HG03039 (cell line): ENCODE measurements around the gene ZMYM4.

ENCODE experiments used
- ATAC-seq: cut with Tn5 transposase; IDR thresholded peaks from one replicate; pipeline ENCODE4 v1.9.1; 2021; ENCODE audit warnings: mild to moderate bottlenecking, moderate library complexity; ENCODE audit not compliant: unreplicated experiment

Gene ZMYM4

GRCh38 chr1:35274197-35274596, 5.7 kb downstream of the ZMYM4 start:
- no peak for ATAC-seq

DNA sequence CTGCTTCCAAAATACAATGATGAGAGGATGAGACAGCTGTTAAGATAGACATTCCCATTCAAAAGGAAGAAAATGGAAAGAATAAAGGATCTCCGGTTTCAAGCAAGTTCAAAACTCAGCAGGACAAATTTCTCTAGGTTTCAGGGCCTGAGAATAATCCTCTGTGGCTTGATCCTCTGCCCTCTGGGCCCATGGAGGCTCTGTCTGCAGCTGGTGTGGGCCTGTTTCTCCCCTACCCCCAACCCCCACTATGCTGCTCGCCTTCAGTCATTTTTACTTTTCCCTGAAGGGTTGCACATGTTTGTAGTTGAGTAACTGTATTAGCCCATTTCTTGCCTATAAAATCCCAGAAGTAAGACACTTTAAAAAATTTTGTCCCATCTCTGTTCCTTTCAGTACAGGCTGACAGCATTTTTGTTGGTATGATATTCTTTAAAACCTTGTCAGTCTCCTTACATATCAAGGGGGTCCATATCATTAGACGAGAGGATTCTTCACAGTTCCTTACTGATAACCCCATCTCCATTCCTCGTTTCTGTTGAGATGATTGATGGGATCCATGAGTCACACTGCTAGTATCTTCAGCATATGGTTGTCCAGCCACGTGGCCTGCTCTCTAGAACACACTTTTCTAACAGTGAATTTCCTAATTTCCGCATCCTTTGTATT, 10.5 kb downstream of the ZMYM4 start:
- ATAC-seq, result no peak

DNA sequence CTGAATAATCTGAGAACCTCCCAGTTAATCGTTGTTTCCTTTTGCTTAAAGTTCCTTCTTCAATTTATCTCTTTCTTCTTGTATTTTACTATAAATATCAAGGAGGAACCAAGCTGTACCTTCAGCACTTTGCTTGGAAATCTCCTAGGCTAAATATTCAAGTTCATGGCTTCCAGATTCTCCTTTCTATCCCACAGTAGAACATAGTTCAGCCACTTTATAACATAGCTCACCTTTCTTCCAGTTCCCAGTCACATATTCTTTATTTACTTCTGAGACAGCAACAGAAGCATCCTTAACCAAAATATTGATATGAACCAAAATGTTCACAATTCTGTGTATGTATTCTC, 11.0 kb downstream of the ZMYM4 start:
- no peak for ATAC-seq

DNA sequence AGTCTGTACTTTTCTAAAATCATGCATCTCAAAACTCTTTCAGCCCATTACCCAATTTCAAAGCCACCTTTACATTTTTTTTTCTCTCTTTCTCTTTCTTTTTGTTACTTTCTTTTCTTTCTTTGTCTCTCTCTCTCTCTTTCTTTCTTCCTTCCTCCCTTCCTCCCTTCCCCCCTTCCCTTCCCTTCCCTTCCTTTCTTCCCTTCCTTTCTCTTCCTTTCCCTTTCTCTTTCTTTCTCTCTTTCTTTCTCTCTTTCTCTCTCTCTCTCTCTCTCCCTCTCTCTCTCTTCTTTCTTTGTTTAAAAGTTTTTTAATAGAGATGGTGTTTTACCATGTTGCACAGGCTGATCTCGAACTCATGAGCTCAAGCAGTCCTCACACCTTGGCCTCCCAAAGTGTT, 11.5 kb downstream of the ZMYM4 start:
- no peak for ATAC-seq

- ATAC-seq, result no peak
These were observed 13.1 kb downstream of the ZMYM4 start for GRCh38 chr1:35281565-35281964.

DNA sequence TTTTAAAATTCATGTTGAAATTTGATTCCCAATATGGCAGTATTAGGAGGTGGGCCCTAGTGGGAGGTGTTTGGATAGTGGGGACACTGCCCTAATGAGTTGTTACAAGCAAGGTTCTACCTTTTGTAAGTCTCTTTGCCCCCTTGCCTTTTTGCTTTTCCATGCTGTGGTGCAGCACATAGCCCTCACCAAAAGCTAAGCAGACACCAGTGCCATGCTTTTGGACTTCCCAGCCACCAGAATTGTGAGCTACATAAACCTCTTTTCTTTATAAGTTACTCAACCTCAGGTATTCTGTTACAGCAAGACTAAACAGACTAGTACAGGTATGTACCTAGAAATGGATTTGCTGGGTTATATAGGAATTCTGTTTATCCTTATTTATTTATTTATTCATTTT, 13.7 kb downstream of the ZMYM4 start:
- no peak for ATAC-seq

- no peak for ATAC-seq
These were observed 16.3 kb downstream of the ZMYM4 start for GRCh38 chr1:35284852-35285251.

DNA sequence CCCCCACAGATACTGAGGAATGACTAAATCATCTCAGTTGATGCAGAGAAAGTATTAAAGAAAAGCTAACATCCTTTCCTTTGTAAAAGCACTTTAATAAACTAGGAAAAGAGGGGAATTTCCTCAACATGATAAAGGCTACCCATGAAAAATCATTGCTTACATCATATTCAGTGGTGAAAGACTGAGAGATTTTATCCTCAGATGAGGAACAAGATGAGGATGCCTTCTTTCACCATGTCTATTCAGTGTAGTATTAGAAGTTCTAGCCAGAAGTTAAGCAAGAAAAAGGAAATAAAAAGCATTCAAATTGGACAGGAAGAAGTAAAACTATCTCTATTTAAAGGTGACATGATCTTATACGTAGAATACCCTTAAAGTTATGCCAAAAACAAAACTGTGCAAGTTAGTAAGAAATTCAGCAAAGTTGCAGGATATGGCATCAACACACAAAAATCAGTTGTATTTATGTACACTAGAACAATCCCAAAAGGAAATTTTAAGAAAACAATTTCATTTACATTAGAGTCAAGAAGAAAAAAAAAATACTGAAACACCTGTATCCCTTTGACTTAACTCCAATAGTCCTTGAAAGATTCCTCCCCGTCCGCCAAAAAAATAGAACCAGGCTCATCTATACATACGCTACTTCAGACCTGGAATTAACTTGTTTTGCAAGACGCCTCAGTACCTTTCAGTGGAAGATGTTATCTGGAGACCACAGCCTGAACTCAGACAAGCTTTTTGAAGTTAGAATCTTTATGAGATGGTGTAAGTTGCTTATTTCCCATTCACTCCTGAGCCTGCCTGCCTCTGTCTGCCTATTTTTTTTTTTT, 17.5 kb downstream of the ZMYM4 start:
- no peak for ATAC-seq

- ATAC-seq, result no peak
These were observed 19.5 kb downstream of the ZMYM4 start for GRCh38 chr1:35287807-35288640.

GRCh38 chr1:35288761-35289160, 20.3 kb downstream of the ZMYM4 start:
- no peak for ATAC-seq

DNA sequence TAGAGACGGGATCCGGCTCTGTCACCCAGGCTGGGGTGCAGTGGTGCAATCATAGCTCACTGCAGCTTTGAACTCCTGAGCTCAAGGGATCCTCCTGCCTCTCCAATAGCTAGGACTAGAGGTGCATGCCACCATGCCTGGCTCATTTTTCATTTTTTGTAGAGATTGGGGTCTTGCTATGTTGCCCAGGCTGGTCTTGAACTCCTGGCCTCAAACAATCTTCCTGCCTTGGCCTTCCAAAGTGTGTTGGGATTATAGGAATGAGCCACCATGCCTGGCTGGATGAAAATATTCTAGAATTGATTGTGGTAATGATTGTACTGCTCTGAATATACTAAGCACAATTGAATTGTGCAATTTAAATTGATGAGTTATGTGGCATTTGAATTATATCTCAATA, 21.9 kb downstream of the ZMYM4 start:
- ATAC-seq, result no peak

DNA sequence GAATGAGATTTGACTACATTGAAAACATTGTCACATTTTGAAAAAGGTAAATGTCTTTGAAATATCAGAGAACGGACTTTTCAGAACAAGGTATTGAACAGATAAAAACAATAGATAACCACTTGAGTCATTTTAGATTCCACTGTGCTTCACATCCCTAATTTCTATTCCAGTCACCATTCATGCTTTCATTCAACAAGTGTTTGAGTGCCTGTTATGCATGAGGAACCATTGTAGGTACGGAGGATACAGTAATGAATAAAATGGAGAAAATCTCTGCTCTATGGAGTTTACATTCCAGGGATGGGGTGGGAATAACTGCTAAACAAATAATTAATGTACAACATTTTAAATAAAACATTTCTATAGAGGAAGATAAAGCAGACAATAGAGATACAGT, 26.3 kb downstream of the ZMYM4 start:
- ATAC-seq, result no peak

DNA sequence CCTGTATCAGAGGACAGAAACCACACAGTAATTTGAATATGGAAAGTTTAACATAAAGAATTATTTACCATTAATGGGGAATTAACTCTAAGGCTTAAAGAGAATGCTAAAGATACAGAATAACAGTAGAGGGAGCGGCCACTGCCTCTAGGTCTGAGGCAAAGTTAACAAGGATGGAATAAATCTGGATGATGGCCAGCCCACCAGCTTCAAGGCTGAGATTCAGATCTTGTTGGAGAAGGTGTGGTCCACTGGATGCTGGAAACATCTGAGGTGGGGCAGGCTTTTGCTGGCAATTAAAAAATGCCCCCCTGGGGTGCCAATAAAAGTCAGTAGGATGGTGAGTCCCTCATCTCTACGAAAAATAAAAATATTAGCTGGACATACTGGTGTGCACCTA, 29.4 kb downstream of the ZMYM4 start:
- ATAC-seq, result no peak

DNA sequence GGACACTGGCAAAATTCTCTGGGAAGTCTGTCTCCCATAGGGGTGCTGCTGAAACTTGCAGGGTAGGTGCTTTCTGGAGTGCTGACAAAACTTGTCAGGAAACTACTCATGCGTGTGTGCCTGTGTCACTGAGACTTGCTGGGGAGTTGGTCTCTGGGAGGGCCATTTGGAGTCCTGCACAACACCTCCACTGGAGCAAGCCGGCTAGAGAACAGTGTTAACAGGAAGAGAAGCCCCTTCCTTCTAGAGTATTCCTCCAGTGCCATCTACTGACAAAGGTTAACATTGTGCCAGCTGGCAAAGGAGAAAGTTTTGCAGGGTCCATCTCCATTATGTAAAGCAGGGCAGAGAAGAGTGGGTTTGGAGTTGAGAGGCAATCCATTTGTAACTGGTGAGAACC, 30.0 kb downstream of the ZMYM4 start:
- no peak for ATAC-seq

- ATAC-seq, result no peak
These were observed 31.9 kb downstream of the ZMYM4 start for GRCh38 chr1:35300376-35300775.

GRCh38 chr1:35301674-35302392, 33.3 kb downstream of the ZMYM4 start:
- no peak for ATAC-seq

GRCh38 chr1:35305383-35305782, 36.9 kb downstream of the ZMYM4 start:
- no peak for ATAC-seq

DNA sequence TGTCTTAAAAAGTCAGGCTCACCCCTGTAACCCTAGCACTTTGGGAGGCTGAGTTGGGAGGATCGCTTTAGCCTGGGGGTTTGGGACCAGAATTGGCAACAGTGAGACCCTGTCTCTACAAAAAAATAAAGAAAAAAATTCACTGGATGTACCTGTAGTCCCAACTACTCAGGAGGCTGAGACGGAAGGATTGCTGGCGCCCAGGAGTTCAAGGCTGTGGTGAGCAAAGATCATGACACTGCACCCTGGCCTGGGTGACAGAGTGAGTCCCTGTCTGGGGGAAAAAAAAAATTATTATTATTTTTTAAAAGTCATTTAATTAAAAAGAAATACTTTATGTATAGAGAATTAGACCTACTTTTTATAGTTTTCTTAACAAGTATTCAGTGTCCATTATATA, 47.1 kb downstream of the ZMYM4 start:
- no peak for ATAC-seq

DNA sequence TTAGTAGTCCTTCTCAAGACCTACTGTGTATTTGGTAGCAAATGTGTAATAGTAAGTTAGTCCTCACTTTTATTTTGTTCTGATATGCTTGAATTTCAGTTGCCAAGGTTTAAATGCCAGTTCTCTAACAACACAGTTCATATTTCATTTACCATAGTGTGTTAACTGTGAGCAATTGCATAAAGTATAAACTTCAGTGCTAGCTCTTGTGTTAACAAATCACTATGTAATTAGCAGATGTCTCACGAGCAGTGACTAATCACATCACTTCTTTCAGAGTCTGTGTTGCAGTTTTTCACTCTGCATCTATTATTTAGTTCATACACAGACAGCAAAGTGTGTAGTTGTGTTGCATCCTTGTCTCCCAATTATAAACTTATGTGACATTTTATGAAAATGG, 47.8 kb downstream of the ZMYM4 start:
- ATAC-seq, result no peak

GRCh38 chr1:35319988-35320713, 51.6 kb downstream of the ZMYM4 start:
- no peak for ATAC-seq
